WTC11 (cell line): ENCODE measurements around the gene RASL11A. TPM values are rescaled to one million over a fixed set of nuclear protein-coding genes. Genes with fewer than 3 reads are reported as not detected.

Experiments
- ATAC-seq: fragments of 200-7000 bp; cut with Tn5 transposase; 2 replicates; pipeline ENCODE4 v1.10.0; 2021; ENCODE audit warnings: mild to moderate bottlenecking, moderate library complexity
- CTCF ChIA-PET: fragments of 300-600 bp; sonication (Branson Sonifier 250); formaldehyde crosslinking; loops from one replicate; lab custom pipeline; 2021; ENCODE audit warnings: antibody characterized with exemption; lab: Charles Lee
- POLR2A ChIA-PET: fragments of 350-600 bp; sonication (Branson Sonifier 250); formaldehyde crosslinking; loops from one replicate; lab custom pipeline; 2021; ENCODE audit warnings: antibody characterized with exemption; lab: Charles Lee
- DNase-seq: peaks from one replicate; pipeline ENCODE4 v3.0.0; 2021; ENCODE audit warnings: low spot score
- H3K27ac Mint-ChIP-seq: 2 replicates; pipeline ENCODE4 v1.8.0; 2021; ENCODE audit warnings: mixed read lengths
- H3K27me3 Mint-ChIP-seq: 2 replicates; pipeline ENCODE4 v1.8.0; 2021; ENCODE audit warnings: low read depth, mild to moderate bottlenecking, moderate library complexity, mixed read lengths
- H3K36me3 Mint-ChIP-seq: 2 replicates; pipeline ENCODE4 v1.8.0; 2021; ENCODE audit warnings: mixed read lengths
- H3K4me1 Mint-ChIP-seq: 2 replicates; pipeline ENCODE4 v1.8.0; 2022; ENCODE audit warnings: mixed read lengths
- H3K4me3 Mint-ChIP-seq: 2 replicates; pipeline ENCODE4 v1.8.0; 2021; ENCODE audit warnings: mild to moderate bottlenecking, moderate library complexity, mixed read lengths
- H3K9me3 Mint-ChIP-seq: 2 replicates; pipeline ENCODE4 v1.8.0; 2021; ENCODE audit warnings: mixed read lengths
- ATF6 ChIP-seq: sonication (generic); formaldehyde crosslinking; IDR thresholded peaks from 2 replicates; pipeline ENCODE4 v1.8.1; 2023; ENCODE audit warnings: mild to moderate bottlenecking, missing genetic modification reagents
- ERG ChIP-seq: fragments of 250-450 bp; sonication (Bioruptor Pico); IDR thresholded peaks from 2 replicates; pipeline ENCODE4 v1.8.0; 2021; ENCODE audit warnings: mild to moderate bottlenecking
- ESRRA ChIP-seq: sonication (generic); formaldehyde crosslinking; IDR thresholded peaks from 2 replicates; pipeline ENCODE4 v1.8.1; 2022; ENCODE audit warnings: mild to moderate bottlenecking, missing genetic modification reagents, borderline replicate concordance
- NFE2L1 ChIP-seq: sonication (generic); formaldehyde crosslinking; IDR thresholded peaks from 2 replicates; pipeline ENCODE4 v1.8.1; 2023; ENCODE audit warnings: missing genetic modification reagents
- OVOL2 ChIP-seq: fragments of 250-450 bp; sonication (Bioruptor Pico); IDR thresholded peaks from 2 replicates; pipeline ENCODE4 v1.9.0; 2021; ENCODE audit warnings: mild to moderate bottlenecking, borderline replicate concordance
- PRRX2 ChIP-seq: fragments of 250-450 bp; sonication (Bioruptor Pico); IDR thresholded peaks from 2 replicates; pipeline ENCODE4 v1.8.0; 2021; ENCODE audit warnings: mild to moderate bottlenecking
- SMAD3 ChIP-seq: sonication (generic); formaldehyde crosslinking; IDR thresholded peaks from 2 replicates; pipeline ENCODE4 v1.8.0; 2022; ENCODE audit warnings: missing genetic modification reagents, mild to moderate bottlenecking, borderline replicate concordance
- ZBTB21 ChIP-seq: sonication (generic); formaldehyde crosslinking; IDR thresholded peaks from 2 replicates; pipeline ENCODE4 v1.8.1; 2023; ENCODE audit warnings: mild to moderate bottlenecking, missing genetic modification reagents, borderline replicate concordance
- ZNF232 ChIP-seq: sonication (generic); formaldehyde crosslinking; IDR thresholded peaks from 2 replicates; pipeline ENCODE4 v1.8.0; 2022; ENCODE audit warnings: mild to moderate bottlenecking, missing genetic modification reagents
- ZNF416 ChIP-seq: fragments of 250-450 bp; sonication (Bioruptor Pico); IDR thresholded peaks from 2 replicates; pipeline ENCODE4 v1.9.0; 2021; ENCODE audit warnings: mild to moderate bottlenecking, inconsistent platforms
- ZNF425 ChIP-seq: fragments of 250-450 bp; sonication (Bioruptor Pico); conservative IDR thresholded peaks from 2 replicates; pipeline ENCODE4 v1.9.0; 2021; ENCODE audit warnings: mild to moderate bottlenecking
- total RNA-seq: library from RNA; stranded (reverse); gene quantifications from 3 replicates; pipeline ENCODE4 v1.2.3, GENCODE V29; 2021
- TF ChIP-seq, protein P1 (sequence below): fragments of 250-450 bp; sonication (Bioruptor Pico); IDR thresholded peaks from 2 replicates; pipeline ENCODE4 v1.9.0; 2021; ENCODE audit warnings: mild to moderate bottlenecking
- TF ChIP-seq, protein P2 (sequence below): fragments of 250-450 bp; sonication (Bioruptor Pico); IDR thresholded peaks from 2 replicates; pipeline ENCODE4 v1.9.0; 2021; ENCODE audit warnings: mild to moderate bottlenecking
- TF ChIP-seq, protein P3 (sequence below): sonication (generic); formaldehyde crosslinking; IDR thresholded peaks from 2 replicates; pipeline ENCODE4 v1.8.0; 2022; ENCODE audit warnings: mild to moderate bottlenecking, missing genetic modification reagents
- TF ChIP-seq, protein P4 (sequence below): sonication (generic); formaldehyde crosslinking; IDR thresholded peaks from 2 replicates; pipeline ENCODE4 v1.8.1; 2022; ENCODE audit warnings: low read depth, mild to moderate bottlenecking, moderate library complexity, missing genetic modification reagents, borderline replicate concordance

RASL11A gene
- total RNA-seq, 1 experiment from 2014 or later: 3.5 TPM

- TF ChIP-seq, protein P1, sequence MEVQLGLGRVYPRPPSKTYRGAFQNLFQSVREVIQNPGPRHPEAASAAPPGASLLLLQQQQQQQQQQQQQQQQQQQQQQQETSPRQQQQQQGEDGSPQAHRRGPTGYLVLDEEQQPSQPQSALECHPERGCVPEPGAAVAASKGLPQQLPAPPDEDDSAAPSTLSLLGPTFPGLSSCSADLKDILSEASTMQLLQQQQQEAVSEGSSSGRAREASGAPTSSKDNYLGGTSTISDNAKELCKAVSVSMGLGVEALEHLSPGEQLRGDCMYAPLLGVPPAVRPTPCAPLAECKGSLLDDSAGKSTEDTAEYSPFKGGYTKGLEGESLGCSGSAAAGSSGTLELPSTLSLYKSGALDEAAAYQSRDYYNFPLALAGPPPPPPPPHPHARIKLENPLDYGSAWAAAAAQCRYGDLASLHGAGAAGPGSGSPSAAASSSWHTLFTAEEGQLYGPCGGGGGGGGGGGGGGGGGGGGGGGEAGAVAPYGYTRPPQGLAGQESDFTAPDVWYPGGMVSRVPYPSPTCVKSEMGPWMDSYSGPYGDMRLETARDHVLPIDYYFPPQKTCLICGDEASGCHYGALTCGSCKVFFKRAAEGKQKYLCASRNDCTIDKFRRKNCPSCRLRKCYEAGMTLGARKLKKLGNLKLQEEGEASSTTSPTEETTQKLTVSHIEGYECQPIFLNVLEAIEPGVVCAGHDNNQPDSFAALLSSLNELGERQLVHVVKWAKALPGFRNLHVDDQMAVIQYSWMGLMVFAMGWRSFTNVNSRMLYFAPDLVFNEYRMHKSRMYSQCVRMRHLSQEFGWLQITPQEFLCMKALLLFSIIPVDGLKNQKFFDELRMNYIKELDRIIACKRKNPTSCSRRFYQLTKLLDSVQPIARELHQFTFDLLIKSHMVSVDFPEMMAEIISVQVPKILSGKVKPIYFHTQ: peak; percentile 84
- TF ChIP-seq, protein P2, sequence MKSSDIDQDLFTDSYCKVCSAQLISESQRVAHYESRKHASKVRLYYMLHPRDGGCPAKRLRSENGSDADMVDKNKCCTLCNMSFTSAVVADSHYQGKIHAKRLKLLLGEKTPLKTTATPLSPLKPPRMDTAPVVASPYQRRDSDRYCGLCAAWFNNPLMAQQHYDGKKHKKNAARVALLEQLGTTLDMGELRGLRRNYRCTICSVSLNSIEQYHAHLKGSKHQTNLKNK (CRISPR knock-in tag): 0 out of 2 replicates have a peak, but pooled peaks have one; percentile 16
- no peak for TF ChIP-seq ZBTB21
Observed at GRCh38 chr13:27257648-27258253, 12.9 kb upstream of the RASL11A start (continued).

DNA sequence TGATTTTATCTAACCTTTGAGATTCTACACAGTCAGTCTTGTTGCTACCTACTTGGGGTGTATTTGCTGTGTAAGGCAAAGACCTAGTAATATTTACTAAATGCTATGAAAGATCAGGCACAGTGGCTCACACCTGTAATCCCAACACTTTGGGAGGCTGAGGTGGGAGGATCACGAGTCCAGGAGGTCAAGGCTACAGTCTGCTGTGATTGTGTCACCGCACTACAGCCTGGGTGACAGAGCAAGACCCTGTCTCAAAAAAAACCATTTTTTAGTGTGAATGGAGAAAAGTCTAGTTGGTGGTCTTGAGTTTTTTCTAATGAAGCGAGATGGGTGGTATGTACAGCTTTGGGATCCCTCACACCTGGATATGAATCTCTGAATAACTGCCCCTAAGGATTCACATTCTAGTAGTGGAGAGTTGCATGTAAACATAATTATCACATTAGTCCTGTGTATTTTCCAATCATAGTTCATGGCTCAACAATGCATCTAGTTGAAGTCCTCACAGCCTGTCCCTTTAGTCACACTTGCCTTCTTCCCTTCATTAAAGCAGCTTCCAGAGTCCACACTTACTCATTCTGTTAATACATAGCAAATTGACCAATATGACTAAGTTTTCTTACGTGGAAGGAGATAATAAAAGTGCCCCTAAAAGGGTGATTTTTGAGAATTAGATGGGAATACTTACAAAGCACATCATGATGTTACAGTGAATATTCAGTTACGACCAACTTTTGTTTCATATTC, 11.8 kb upstream of the RASL11A start:
- no peaks in the 10 kb centered on the region for H3K27me3 Mint-ChIP-seq
- peak; percentile 11 for ATAC-seq
- ChIA-PET CTCF (interaction anchor here (1.1 to 1.4 kb wide), 2 partner anchors 12 to 103 kb away, joined by 3 to 5 read pairs; partner anchors contain the start of gene RASL11A), POLR2A (interaction anchor here (1.7 kb wide), 1 partner anchor 12 kb away, joined by 5 read pairs; the partner anchor contains the start of gene RASL11A)
- TF ChIP-seq ZNF416 (CRISPR knock-in tag): 0 out of 2 replicates have a peak, but pooled peaks have one; percentile 4
- 0 out of 2 replicates have a peak, but pooled peaks have one; percentile 81 for TF ChIP-seq ERG
- no peak for TF ChIP-seq SMAD3
- TF ChIP-seq PRRX2 (CRISPR knock-in tag): peak; percentile 54; the same call in 1 of the 2 replicates
- 0 out of 2 replicates have a peak, but pooled peaks have one; percentile 35 for TF ChIP-seq ZNF425
- TF ChIP-seq, all 79 proteins: peak for 4
- Mint-ChIP-seq H3K36me3 (peaks cover 48% of the 10 kb centered on the region), H3K27ac (peak overlapping the region; percentile 75), H3K4me3 (no peak overlapping the region), H3K4me1 (peaks cover 32% of the 10 kb centered on the region), H3K9me3 (no peaks in the 10 kb centered on the region)
- no peak for DNase-seq

GRCh38 chr13:27259831-27260230, 10.8 kb upstream of the RASL11A start:
- H3K36me3 Mint-ChIP-seq: peaks cover 38% of the 10 kb centered on the region
- TF ChIP-seq ZNF425 (no peak), NFE2L1 (CRISPR knock-in tag) (no peak), OVOL2 (no peak), ATF6 (CRISPR knock-in tag) (no peak), ESRRA (CRISPR knock-in tag) (no peak), ZNF232 (no peak), ZBTB21 (no peak)
- TF ChIP-seq, protein P3, sequence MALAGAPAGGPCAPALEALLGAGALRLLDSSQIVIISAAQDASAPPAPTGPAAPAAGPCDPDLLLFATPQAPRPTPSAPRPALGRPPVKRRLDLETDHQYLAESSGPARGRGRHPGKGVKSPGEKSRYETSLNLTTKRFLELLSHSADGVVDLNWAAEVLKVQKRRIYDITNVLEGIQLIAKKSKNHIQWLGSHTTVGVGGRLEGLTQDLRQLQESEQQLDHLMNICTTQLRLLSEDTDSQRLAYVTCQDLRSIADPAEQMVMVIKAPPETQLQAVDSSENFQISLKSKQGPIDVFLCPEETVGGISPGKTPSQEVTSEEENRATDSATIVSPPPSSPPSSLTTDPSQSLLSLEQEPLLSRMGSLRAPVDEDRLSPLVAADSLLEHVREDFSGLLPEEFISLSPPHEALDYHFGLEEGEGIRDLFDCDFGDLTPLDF: no peak
- TF ChIP-seq, protein P4, sequence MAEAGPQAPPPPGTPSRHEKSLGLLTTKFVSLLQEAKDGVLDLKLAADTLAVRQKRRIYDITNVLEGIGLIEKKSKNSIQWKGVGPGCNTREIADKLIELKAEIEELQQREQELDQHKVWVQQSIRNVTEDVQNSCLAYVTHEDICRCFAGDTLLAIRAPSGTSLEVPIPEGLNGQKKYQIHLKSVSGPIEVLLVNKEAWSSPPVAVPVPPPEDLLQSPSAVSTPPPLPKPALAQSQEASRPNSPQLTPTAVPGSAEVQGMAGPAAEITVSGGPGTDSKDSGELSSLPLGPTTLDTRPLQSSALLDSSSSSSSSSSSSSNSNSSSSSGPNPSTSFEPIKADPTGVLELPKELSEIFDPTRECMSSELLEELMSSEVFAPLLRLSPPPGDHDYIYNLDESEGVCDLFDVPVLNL (CRISPR knock-in tag): no peak

More at GRCh38 chr13:27259831-27260230, 10.8 kb upstream of the RASL11A start:
- no peaks in the 10 kb centered on the region for H3K9me3 Mint-ChIP-seq
- ChIA-PET POLR2A (interaction anchor here (1.7 kb wide), 1 partner anchor 11 kb away, joined by 5 read pairs; the partner anchor contains the start of gene RASL11A), CTCF (interaction anchor here (1.1 to 1.4 kb wide), 2 partner anchors 11 to 102 kb away, joined by 3 to 5 read pairs; partner anchors contain the start of gene RASL11A)
- peak overlapping the region; percentile 84 for H3K27ac Mint-ChIP-seq
- DNase-seq: no peak
- H3K27me3 Mint-ChIP-seq: no peaks in the 10 kb centered on the region
- no peak for ATAC-seq
- peaks cover 27% of the 10 kb centered on the region for H3K4me1 Mint-ChIP-seq
- no peak overlapping the region for H3K4me3 Mint-ChIP-seq
